HG03457 (cell line): ENCODE measurements around the gene IGFN1.

Experiments
- ATAC-seq: cut with Tn5 transposase; IDR thresholded peaks from one replicate; pipeline ENCODE4 v1.9.1; 2021; ENCODE audit warnings: moderate number of reproducible peaks; ENCODE audit not compliant: unreplicated experiment

IGFN1 gene

DNA sequence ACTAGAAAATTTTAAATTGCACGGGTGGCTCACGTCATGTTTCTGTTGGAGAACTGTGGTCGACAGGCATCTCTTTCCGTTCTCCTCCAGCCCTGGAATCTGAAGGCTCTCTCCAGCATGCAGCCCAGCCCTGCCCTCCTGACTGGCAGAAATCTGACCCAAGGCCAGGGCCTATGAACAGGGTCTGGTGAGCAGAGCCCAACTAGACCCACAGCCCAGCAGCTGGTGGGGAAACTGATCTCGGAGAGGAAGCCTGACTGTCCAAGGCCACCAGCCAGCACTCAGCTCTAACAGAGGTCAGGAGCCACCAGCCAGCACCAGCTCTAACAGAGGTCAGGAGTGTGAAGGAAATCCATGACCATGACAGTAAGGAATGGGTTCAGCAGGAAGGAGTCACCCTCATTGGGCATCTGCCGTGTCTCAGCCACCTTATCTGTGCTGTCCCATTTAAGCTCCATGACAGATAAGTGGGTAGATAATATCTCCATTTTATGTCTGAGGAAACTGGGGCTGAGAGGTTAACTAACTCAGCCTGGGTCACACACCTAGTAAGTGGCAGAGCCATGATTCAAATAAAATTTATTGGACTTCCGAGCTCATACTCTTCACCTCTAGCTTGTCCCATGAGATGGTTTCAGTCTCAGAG lies 72.5 kb downstream of the IGFN1 start:
- no peak for ATAC-seq

DNA sequence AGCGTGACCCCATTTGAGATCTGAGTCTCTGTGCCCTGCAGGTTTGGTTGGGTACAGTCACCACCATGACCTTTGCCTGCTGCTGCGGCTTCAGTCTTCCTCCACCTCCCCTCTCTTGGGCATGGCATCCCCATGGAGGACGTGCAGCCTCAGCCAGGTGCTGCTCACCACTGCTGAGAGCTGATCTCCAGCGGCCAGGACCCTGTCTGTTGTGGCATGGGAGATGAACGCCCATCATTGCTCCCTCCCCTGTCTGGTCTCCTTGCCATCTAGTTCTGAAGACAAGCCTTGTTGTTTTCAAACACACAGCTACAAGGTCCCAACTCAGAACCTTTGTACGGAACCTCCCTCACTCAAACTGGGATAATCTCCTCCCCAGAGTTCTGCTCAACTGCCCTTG lies 73.4 kb downstream of the IGFN1 start:
- no peak for ATAC-seq

DNA sequence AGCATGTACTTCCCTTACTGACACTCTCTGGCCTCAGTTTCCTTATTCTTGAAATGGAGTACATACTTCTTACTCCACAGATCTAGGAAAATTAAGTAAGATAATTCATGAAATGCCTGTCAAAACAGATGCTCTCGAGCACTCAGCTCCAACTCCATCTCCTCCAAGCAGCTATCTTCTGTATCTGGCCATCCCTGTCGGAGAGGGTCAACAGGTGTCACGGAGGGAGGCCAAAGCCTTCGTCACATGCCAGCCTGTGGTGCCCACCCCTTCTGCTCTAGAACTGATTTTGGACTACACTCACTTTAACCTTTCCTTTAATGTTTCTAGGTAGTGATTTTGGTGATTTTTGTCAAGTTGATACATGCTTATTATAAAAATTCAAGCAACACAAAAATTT lies 73.9 kb downstream of the IGFN1 start:
- no peak for ATAC-seq

DNA sequence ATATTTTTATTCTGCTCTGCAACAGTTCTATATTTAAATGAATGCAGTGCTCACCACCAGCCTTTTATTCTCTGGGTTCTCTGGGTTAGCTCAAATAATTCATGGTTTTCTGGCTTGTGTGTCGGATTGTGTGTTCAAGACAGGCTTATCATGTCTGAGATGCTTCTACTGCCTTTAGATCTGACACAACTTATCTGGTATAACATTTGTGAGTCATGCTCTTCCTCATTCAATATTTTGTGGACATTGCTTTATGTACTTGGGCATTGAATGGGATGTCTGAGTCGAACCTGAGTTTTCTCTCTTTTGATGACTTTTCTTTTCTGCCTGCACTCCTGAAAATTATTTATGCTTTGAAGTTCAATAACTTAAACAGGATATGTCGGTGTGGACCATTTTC lies 75.1 kb downstream of the IGFN1 start:
- ATAC-seq = no peak

DNA sequence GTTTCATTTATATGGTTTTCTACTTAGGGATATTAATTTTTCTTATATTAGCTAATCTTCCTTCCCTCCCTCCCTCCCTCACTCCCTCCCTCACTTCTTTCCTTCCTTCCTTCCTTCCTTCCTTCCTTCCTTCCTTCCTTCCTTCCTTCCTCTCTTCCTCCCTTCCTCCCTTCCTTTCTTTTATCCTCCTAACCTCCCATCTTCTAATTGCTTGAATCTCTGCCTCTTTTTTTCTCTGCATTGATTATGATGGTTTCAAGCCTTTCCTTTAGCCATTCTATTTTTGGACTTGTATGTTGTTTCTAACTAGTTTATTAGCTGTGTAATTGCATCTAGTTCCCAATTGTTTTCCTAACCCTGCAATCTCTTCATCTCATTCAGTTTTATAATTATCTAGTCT lies 75.7 kb downstream of the IGFN1 start:
- ATAC-seq = no peak

DNA sequence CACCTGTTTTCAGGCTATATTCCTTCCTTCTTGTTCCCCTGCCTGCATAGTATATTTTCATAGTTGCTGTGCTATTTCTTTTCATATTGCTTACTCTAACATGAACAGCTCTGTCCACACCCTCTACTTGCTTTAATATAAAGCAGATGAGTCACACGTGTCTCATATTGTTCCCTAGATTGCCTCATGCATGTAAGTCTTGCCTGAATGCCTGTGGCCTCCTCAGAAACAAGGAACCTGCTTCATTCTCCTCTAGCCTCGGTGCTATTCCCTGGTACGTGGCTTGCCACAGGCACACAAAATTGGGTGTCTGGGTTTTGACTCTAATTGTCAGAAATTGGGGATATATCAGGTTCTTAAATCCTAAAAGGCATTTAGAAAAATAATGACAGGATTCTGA lies 76.2 kb downstream of the IGFN1 start:
- no peak for ATAC-seq

DNA sequence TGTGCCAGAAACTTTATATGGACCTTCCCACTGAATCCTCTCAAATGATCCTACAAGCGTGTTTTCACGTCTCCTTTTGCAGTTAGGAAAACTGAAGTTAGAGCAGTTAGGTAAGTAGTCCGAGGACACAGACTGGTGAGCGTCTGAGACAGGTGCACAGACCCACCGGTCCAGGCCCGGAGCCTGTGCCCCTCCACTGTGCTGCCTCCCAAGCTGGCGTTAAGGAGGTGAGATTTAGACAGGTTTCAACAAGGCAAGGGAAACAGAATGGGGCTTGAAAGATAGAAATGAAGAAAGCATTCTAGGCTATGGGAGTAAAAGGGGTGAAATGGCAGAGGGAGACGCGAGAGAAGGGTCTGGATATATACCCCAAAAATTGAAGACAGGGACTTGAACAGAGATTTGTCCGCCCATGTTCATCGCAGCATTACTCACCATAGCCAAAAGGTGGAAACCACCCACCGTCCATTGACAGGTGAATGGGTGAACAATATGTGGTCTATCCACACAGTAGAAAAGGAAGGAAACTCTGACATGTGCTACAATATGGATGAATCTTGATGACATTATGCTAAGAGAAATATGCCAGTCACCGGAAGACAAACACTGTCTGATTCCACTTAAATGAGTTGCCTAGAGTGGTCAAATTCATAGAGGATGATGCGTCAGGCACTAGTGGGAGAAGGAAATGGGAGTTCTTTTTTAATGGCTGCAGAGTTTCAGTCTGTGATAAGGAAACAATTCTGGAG lies 77.0 kb downstream of the IGFN1 start:
- ATAC-seq = no peak

DNA sequence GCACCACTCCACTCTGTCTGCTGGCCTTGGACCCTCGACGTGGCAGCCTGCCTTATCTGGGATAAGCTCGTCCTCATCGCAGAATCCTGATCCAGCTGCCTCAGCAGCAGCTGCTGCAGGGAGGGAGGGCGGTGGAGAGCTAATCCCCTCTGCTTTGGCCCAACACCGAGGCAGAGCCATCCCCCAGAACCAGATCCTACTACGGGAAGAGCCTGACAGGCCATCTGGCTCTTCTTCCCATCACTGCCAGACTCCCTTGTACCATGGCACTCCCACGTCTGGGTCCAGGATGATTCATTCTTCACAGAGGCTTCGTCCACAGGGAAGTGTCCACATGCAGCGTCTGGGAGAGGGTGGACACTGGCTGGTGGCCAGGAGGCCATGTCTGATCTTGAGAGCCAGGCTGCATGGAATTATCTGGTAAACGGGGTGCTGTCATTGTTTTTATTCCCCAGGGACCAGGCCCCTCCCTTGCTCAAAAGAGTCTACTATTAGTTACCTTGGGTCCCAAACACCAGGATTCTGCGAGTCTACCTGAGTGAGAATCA lies 78.1 kb downstream of the IGFN1 start:
- no peak for ATAC-seq

DNA sequence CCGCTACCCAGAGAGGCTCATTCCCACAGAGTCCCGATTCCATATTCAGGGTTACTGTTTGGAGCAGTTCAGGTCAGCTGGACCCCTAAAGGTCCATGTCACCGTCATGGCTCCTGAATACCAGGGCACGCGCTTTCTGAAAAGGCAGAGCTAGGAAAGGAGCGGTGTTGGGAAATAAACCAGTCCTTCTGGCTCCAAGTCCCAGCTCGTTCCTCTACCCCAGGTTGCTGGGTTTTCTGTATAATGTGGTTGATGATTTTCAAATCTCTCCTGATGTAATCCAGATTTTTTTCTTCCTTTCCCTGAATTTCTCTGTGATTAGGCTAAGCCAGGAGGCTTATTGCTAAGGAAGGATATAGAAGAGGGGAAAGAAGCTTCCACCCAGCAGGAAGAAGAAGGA lies 78.7 kb downstream of the IGFN1 start:
- no peak for ATAC-seq

DNA sequence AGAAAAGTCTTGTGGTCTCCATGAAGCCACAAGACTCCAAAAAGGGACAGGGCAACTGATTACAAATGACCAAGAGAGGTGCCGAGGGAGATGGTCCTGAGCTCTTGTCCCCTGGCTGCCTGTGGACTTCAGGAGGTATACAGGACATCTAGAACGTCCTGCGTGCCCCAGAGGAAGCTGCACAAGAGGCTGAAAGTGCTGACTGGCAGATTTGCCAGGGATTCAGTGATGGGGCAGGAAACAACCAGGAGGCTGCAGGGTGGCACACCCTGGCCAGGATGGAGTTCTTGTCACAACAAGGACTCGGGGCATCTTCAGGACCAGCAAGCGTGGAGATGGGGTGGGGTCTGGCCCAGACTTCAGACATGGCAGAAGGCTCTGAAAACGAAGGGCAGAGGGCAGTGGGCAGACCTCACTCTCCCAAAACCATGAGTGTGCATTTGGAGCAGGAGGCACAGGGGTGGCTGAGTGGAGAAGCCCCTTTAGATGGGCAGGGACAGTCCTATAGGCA lies 79.3 kb downstream of the IGFN1 start:
- no peak for ATAC-seq

DNA sequence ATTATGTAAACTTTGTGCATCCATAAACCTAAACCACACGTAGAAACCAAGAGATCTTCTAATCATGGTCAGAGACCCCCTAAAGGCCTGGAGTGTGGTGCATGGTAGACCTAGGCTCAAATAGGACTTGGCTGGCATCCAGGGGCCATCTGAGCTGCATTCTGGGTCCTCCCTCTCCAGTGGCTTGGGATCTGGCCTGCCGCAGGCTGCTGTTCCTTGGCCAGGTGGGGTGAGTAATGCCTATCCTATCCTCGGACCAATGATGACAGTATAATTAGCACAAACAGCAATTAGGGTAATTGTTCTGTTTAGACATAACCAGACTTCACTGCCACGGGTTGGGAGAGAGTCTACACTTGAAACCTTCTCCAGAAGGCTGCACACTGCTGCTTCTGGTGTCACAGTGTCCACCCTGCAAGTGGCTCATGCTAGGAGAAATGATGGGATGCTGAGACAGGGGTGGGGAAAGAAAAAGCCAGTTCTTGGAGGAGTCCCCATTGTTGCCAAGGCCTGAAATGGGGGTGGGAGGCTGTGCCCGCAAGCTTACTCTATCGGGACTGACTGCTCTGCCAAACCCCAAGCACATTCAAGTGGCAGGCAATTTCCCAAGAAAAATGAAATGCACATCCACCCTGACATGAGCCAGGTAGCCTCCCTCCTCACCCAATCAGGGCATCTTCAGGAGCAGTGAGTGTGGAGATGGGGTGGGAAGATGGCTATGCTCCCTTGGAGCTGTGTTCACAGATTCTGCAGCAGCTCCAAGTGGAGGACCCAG lies 80.2 kb downstream of the IGFN1 start:
- ATAC-seq = no peak

DNA sequence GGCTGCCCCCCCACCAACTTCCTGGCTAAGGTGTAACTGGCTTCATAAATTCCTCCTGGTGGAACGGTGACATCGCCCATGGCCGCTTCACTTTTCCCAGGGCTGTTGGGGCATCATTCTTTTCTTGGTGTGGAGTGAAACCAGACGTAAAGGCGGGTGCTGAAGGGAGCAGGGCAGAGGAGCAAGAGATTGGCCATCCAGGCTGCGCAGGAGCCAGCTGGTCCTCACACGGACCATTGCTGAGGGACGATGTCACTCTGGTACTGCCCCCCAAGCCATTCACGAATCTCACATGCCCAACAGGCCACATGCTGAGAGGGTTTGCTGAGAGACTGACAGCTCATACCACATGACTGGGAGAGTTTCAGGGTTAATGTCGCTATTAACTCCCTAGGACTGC lies 82.2 kb downstream of the IGFN1 start:
- ATAC-seq = no peak

DNA sequence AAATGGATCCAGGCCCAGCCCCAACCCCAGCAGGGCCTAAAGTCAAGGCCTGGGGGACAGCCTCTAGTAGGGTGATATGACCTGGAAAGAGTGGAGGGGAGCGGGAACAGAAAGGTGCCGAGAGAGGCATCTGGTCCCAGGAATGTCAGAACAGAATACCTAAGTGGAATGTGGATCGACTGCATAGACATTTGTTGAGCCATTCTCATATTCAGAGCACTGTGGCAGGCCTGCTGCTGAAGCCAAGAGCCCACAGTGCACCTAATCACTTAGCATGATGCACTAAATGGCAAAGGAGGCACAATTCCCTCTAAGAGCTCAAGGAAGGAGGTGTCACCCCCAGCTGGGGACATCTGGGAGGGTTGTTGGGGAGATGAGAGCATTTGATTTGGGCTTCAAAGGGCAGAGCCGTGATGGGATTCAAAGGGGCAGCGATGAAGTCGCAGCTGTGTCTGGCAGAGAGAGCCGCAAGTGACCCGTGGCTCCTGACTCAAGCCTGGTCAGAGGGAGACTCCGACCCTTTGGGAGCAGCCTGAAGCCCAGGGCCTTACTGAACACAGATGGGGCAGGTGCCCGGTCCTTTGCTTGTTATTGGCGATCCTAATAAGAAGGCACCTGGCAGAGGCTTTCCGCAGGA lies 84.1 kb downstream of the IGFN1 start:
- ATAC-seq = no peak

DNA sequence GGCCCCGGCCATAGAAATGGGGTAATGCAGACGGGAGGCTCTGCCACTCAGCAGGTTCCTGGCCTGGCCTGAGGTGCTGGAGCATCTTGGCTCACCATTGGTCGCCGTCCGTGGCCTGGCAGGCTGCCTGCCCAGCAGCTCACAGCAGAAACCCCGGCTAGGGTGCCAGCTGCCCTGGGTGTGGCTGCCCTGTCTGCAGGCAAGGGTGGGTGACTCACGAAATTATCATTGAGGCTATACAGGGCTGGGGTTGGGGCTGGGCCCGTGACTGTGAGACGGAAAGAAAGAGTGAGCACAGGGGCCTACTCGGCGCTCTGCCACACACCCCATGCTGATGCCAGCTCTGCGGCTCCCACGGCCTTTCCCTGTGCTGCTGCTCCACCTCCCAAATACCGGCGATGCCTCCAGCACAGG lies 84.6 kb downstream of the IGFN1 start:
- no peak for ATAC-seq

DNA sequence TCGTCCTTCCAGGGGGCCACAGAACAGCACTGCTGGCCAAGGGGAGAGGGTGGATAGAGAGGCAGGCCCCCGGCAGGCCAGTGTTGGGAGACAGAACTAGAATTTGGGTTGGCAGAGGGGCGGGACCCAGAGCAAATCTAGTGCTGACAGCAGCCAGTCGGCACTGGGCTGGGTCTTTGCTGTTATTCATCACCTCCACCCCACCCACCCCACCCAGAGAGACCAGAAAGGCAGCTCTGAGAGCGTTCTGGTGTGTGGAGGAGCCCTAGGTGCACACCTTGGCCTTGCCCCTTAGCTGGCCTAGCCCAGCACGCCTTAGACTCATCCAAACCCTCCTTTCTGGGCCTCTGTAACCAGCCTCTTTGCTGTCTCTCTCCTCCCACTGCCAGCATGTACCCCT lies 86.3 kb downstream of the IGFN1 start:
- ATAC-seq = no peak

DNA sequence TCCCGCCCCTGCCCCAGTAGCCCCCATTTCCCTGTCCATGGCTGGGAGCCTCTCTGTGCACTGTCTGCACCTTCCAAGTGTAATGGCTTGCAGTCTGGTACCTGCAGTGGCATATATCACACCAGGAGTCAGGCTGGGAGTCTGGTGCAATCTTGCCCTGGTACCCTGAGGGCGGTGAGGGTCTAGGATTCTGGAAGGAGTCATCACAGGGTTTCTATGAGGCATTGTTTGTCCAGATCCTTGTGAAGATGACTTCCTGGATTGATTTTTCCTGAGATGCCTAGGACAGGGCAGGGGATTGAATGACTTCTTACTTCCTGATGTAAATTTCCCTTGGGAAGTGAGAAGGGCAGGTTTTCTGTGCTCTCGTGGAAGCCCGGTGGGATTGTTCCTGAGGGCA lies 86.8 kb downstream of the IGFN1 start:
- no peak for ATAC-seq
